GM18870 (cell line): Measurements from ENCODE around the gene USH1G.

Experiments
- ATAC-seq: cut with Tn5 transposase; IDR thresholded peaks from one replicate; pipeline ENCODE4 v1.9.1; 2021; ENCODE audit warnings: moderate library complexity; ENCODE audit not compliant: unreplicated experiment

The USH1G gene

DNA sequence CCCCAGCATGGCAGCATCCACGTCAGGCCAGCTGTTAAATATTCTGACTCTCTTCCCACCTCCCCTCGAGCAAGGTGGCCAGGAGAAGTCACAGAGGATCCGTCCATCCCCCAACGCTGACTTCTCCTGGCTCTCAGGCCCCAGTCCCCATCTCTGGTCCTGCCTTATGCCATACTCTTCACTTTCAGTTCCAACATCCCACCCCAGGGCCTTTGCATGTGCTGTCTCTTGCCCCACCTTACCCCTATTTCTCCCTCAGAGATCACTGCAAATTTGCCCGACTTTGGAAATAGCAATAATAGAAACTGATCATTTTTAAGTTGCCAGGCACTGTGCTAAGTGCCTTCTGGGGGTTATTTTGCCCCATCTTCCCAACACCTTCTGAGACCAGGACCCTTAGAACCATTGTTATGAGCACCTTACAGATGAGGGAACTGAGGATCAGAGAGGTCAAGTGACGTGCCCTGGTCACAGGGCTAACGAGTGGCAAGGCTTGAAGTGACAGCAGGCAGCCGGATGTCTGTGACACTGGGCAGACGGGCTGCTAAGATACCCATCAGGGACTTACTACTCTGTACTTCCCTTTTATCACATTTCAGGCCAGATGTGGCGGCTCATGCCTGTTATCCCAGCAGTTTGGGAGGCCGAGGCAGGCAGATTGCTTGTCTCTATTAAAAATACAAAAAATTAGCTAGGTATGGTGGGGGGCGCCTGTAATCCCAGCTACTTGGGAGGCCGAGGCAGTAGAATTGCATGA lies 31.8 kb upstream of the USH1G start:
- ATAC-seq = no peak

DNA sequence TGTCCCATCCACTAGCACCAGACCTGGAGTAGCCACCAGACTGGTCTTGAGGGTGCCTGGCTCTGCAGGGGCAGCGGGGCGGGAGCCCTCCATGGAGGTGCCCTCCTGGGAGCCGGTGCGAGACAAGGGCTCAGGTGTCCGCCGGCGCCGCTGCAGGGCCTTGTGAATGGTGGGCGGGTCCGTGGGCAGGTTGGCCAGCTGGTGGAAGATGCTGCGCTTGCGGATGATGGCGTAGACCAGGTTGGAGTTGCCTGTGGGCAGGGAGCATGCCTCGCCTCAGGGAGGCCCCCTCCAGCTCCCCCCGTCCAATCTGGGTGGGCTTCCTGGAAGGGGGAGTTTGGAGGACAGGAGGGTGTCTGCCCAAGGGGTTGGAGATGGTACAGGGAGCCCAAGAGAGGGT lies 31.1 kb upstream of the USH1G start:
- no peak for ATAC-seq

DNA sequence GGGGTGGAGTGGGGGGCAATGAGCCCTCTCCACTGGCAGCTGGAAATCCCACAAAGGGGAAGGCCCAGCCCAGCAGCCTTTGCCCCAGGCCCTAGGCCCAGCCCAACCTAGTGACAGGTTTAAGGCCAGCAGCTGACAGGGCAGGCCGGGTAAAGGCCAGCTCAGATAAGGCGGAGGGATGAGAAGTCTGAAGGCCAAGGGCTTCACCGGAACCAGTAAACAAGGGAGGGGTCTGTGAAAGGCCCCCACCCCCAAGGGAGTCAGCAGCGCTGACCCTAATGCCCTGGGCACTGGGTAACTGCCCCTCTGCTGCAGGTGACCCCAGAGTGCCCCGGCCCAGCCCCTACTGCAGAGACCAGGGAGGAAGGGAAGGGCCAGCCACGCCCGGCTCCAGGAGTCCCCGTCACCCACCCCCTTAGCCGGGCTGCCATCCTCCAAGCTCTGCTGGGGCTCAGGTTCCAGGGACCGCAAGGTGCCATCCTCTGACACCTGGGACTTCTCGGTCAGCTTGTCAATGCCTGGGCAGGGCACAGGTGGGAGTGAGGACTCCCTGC lies 30.2 kb upstream of the USH1G start:
- no peak for ATAC-seq

DNA sequence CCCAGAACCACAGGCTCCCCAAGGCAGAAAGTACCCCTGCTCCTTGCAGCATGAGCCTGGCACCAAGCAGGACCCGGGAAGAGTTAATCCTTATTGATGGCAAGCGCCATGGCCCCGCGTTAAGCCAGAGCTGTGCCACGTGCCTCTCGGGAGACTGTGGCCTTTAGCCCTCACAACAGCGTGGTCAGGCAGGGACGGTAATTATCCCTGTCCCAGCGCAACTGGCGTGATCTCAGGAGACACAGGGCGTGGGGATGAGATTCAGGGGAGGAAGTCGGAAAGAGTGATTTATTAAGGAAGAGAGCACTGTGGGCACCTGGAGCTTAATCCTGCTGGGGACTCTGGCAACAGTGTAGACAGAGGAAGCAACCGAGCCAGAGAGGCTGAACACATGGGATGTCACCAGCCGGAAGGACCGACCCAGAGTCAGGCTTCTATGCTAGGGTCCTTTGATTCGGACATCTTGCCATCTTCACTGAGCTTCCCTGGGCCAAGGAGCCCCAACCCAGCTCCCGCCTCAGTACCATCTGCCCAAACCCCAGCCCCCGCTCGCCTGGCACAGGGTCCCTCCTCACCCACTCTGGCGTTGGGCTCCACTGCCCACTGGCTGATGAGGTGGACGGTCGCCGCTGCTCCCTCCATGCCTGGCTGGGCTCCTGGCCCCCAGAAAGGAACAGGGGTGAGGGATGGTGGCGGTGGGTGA lies 29.5 kb upstream of the USH1G start:
- ATAC-seq = no peak

DNA sequence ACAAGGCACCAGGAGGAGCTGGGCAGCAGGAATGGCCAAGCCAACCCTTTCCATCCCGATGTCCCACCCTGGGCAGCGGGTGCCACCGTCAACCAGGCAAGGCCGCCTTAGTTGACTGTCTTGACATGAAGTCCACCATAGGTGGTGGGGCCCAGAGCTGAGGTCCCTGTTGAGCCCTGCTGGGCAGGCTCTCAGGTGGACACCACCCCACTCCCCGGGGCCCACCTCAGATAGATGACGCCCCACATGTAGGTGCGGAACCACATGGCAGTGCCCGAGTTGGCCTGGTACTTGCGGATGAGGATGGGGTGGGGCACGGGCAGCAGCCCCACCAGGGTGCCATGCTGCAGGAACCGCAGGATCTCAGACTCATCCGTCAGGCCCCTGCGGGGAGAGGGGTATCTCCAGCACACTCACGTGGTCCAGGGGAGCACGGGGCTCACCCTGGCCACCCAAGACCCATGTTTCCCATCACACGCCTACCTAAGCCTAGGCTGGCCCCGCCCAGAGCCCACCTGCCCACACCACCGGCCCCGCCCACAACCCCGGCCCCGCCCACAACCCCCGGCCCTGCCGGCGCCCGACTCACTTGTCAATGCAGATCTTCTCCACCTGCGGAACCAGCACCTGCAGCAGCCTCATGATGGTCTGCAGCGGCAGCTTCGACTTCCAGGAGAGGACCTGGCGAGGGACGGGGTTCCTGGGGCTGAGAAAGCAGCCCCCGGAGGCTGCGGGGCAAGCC lies 28.8 kb upstream of the USH1G start:
- no peak for ATAC-seq

DNA sequence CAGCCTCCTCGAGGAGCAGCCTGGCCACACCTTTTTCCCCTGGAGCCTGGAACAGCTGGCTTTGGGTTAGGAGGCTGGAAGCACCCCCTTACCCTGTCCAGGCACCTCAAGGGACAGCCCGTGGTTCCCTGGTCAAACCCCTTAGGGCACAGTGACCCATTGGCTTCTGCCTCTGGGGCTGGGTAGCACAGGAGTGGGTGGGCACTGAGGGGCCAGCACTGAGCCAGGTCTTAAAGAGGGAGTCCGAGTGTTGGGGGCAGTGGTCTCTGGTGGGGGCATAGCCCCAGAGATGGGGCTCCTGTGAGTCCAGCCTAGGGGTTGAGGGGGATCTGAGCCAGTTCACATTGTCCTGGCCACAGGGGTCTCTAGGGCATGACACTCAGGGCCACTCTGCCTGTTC lies 28.0 kb upstream of the USH1G start:
- ATAC-seq = no peak

DNA sequence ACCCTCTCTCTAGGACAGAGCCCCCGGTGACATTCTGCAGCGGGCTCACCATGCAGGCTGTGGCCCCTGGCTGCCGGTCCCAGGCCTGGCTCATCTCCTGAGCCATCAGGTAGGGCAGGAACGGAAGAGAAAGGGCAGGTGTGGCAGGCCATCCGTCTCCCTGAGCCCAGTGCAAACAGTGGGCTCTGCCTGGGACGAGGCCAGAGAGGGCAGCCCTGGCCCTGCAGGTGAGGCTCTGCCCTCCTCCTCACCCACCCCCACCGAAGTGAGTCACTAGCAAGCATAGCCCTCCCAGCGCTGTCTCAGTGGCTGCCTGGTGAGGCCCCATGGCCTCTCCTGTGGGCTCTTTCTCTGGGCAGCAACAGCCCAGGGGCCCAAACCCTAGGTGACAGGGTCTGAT lies 27.2 kb upstream of the USH1G start:
- ATAC-seq = no peak

DNA sequence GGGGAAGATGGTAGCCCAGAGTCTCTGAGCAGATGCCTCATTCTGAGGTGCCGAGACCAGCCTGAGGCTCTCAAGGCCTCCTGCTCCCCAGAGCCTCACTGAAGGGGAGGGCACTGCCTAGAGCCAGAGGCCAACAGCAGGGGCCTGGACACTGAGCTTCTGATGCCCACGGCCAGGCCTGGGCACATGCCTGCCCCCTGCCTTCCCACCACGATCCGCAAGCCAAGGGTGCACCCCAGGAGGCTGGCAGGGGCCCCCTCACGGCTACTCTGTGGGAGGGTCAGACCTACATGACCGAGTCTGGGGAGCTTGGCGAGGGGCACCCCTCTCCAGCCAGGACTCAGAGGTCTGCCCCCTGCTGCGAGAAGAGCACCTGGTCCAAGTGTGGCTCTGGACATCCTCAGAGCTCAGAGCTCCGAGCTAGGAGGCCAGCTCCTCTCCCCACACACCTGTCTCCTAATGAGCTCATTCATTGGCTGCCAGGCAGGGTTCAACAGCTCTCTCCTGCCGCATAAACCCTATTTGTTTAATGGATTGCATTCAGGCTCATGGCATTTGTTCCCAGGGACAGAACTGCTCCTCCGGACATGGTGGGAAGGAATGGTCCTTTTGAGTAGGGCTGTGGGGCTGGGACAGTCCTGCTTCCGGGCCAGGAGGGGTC lies 26.5 kb upstream of the USH1G start:
- ATAC-seq = no peak

DNA sequence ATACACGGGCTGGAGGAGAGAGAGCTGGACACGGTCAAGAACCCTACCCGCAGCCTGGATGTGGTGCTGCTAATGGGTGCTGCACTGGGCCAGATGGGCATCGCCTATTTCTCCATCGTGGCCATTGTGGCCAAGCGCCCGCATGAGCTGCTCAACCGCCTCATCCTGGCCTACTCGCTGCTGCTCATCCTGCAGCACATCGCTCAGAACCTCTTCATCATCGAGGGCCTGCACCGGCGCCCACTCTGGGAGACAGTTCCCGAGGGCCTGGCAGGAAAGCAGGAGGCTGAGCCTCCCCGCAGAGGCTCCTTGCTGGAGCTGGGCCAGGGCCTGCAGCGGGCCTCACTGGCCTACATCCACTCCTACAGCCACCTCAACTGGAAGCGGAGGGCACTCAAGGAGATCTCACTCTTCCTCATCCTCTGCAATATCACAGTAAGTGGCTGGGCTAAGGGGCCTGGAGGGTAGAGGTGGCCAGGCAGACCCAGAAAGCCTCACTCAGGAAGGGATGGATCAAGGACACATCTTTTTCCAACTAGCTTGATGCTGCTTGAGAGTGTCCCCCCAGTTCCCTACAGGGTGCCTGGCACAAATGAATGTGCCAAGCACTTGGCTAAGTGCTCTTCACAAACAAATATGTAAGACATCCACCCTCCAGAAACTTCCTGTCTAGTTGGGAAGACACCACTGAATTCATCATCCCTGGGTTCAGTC lies 24.1 kb upstream of the USH1G start:
- ATAC-seq = no peak

DNA sequence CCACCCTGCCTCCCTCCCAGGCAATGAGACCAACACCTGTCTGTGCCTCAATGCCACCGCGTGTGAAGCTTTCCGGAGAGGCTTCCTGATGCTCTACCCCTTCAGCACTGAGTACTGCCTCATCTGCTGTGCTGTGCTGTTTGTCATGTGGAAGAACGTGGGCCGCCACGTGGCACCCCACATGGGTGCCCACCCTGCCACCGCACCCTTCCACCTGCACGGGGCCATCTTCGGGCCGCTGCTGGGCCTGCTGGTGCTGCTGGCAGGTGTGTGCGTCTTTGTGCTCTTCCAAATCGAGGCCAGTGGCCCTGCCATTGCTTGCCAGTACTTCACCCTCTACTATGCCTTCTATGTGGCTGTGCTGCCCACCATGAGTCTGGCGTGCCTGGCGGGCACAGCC lies 23.6 kb upstream of the USH1G start:
- ATAC-seq = no peak

DNA sequence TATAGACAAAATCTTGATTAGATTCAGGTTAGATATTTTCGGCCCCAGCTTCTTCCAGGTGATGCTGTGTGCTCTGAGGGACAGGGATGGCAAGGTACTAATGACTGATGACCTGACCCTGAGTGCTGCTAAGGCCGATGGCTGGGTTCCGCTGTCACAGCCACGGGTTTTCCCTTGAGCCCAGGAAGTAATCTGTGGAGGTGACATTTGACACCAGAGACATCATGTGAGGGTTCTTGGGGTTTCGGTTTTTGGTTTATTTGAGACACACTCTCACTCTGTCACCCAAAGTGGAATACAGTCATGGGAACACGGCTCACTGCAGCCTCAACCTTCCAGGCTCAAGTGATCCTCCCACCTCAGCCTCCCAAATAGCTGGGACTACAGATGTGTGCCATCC lies 22.5 kb upstream of the USH1G start:
- peak; percentile 53 for ATAC-seq

DNA sequence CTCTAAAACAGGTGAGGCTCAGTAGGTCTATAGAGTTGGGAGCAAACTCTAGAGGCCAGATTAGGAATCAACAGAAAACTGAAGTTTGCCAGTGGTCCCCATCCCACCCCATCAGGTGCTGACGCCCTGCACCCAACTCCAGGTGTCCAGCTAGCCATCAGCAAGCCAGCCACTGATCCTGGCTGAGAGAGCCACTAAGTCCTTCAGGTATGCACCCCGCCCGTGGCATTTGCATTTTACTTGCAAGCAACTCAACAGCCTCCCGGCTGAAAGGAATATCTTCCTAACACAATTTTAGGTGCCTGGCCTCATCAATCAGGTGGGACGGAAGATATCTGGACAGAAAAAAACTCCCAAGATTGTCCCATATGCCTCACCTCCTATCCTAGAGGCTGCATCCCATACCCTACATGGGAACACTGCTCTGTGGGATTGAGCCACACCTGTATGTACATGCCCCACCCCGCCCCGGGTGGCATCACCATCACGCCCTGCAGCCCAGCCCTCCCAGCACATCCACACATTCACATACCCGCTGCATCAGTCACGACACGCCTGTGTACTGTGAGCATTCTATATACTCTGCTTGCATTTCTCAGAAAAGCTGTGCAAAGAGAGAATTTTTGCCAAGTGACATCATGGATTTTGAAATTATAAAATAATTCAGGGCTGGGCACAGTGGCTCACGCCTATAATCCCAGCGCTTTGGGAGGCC lies 20.9 kb upstream of the USH1G start:
- ATAC-seq = no peak

DNA sequence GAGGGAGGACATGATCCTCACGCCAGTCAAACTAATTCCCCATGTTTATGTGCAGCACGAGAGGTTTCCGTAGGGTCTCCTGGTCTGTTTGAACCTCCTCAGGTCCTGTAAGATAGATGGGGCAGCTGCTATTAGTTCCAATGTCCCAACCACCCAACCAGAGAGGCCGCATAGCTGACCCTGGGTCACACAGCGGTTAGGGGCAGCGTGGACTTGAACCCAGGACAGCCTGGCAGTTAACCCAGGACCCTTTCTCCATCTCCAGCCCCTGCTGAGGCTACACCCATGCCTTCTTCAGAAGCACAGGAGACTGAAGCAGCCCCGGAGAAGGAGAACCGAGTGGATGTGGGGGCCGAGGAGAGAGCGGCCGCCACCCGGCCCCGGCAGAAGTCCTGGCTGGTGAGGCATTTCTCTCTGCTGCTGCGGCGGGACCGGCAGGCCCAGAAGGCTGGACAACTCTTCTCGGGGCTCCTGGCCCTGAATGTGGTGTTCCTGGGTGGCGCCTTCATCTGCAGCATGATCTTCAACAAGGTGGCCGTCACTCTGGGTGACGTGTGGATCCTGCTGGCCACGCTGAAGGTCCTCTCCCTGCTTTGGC lies 18.2 kb upstream of the USH1G start:
- no peak for ATAC-seq

DNA sequence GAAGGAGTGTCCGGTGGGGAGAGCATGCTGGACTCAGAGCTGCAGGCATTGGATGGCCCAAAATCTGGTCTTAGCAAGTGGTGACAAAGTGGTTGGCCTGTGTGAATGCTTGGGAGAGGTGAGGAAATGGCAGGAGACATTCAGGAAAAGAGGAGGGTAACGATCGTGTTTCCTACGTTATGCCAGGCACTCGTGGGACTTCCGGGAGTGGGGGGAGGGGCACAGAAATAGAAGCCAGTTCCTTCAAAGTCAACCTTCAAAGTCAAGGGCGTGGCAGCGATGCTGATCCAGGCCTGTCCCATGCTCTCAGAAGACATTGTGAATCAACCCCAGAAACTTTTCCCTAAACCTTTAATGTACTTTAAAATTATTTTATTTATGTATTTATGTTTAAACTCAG lies 16.5 kb upstream of the USH1G start:
- no peak for ATAC-seq

DNA sequence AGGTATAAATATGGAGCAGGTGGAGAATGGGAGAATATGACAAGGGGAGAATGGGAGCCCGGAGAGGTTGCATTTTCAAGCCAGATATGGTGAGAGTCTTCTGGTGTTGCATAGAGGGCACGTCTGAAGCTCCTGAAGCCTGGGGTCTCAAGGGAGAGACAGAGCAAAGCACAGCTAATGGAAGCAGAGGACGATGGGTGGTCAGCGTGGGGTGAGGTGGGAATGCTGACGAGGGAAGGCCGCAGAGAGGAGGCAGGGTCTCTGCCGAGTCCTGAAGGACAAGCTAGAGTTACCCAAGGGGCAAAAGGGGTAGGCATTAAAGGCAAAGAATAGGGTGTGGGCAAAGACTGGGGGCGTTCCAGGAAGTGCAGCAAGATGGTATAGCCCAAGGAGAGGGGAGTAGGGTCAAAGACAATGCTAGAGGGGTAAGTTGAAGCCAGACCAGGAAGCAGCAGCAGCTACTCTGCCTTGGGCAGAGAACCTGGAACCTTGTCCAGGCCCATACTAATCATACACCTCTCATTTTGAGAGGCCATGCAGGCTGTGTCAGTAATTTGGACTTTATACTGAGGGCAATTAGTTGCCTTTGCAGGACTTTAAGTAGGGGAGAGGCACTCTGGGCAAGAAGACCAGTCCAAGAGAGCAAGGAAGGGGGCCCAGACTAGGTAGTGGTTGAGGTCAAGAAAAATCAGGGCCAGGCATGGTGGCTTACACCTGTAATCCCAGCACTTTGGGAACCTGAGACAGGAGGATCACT lies 15.3 kb upstream of the USH1G start:
- ATAC-seq = no peak

DNA sequence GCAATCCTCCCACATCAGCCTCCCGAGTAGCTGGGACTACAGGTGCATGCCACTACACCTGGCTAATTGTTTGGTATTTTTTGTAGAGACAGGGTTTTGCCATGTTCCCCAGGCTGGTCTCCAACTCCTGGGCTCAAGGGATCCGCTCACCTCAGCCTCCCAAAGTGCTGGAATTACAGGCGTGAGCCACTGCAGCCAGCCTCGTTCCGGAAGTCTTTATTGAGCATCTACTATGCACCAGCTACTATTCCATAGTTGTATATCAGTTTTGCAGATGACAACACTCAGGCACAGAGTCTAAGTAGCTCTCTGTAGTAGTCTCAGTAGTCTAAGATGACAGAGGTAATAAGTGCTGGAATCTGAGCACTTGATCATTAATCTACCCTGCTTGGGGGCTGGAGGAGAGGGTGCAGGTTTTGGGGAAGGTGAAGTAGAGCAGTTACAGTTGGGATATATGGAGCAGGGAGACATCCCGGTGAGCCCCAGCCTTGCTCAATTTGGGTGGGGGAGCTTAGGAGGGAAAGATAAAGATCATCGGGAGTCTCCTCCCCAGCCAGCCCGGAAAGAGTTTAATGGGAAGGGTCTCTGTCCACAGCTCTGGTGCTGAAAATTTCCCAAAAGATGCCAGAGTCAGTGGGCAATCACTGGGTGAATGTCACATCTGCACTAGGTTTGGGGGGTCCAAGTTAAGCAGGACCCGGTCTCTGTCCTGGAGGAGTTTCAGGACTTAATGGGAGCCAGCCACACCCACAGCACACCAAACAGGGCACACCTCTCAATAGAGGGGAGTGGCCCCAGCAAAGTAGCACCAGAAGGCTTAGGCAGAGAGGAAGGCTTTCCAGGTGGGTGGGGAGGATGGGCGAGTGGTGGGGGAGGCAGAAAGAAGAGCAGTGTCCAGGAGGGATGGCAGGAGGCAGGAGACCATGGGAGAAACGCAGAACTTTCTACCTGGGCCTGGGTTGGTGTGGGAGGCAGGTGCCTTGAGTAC lies 14.3 kb upstream of the USH1G start:
- no peak for ATAC-seq

DNA sequence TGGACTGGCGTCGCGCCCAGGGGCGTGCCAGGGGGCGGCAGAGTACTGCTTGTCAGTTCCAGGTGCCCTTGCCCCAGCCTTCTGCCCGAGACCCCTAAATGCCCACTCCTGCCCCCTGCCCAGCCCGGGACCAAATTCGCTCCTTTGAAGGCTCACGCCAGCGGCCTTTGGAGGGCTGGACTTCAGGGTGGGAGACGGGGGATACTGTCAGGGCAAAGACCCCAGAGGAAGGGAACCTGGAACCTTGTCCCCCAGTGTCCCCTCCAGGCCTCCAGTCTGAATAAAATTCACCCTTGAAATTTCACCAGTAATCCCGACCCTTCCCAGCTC lies 13.4 kb upstream of the USH1G start:
- ATAC-seq = no peak
